ENCODE data around the gene GATM. TPM values are rescaled to one million over a fixed set of nuclear protein-coding genes. Genes with fewer than 3 reads are reported as not detected.
A peak's percentile ranks its signal among the peaks of the same experiment; 100 is the strongest.

GATM gene
- total RNA-seq, 1 donor from 2014 or later, result not detected

DNA sequence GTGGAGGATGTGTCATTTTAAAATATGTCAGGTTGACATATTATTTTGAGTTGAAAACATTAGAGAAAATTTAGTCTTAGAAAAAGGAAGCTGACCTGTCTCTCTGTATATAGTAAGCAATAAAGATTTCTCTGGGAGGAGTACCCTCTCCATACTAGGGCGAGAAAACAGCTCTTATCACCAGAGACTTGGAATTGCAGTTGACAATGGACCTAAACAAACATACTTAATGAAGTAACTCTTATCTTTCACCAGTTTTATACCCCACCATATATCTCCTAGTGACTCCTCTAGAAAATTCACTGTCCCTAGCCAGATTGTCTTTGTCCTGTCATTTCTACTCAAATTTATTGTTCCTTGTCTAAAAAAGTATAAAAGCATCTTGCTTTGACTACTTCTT lies 7.2 kb upstream of the GATM start:
- H3K27me3 Mint-ChIP-seq (ENCODE audit: unreplicated experiment), result peaks cover 80% of the 10 kb centered on the region
- no peak overlapping the region for H3K4me3 Mint-ChIP-seq (ENCODE audit: unreplicated experiment)
- no peaks in the 10 kb centered on the region for H3K36me3 Mint-ChIP-seq (ENCODE audit: unreplicated experiment)
- H3K27ac Mint-ChIP-seq (ENCODE audit: unreplicated experiment), result no peak overlapping the region
- no peak for DNase-seq (ENCODE audit: extremely low spot score, unreplicated experiment)
- TF ChIP-seq CTCF (IDR thresholded peaks at IDR 0.05), result no peak
- no peaks in the 10 kb centered on the region for H3K9me3 Mint-ChIP-seq (ENCODE audit: unreplicated experiment)
- H3K4me1 Mint-ChIP-seq (ENCODE audit: unreplicated experiment), result no peaks in the 10 kb centered on the region

GRCh38 chr15:45384700-45385099 lies 6.4 kb upstream of the GATM start:
- no peaks in the 10 kb centered on the region for H3K9me3 Mint-ChIP-seq (ENCODE audit: unreplicated experiment)
- H3K27me3 Mint-ChIP-seq (ENCODE audit: unreplicated experiment), result peaks cover 77% of the 10 kb centered on the region
- no peak for TF ChIP-seq CTCF (IDR thresholded peaks at IDR 0.05)
- no peak overlapping the region for H3K27ac Mint-ChIP-seq (ENCODE audit: unreplicated experiment)
- no peaks in the 10 kb centered on the region for H3K36me3 Mint-ChIP-seq (ENCODE audit: unreplicated experiment)
- H3K4me1 Mint-ChIP-seq (ENCODE audit: unreplicated experiment), result no peaks in the 10 kb centered on the region
- DNase-seq (ENCODE audit: extremely low spot score, unreplicated experiment), result no peak
- no peak overlapping the region for H3K4me3 Mint-ChIP-seq (ENCODE audit: unreplicated experiment)

DNA sequence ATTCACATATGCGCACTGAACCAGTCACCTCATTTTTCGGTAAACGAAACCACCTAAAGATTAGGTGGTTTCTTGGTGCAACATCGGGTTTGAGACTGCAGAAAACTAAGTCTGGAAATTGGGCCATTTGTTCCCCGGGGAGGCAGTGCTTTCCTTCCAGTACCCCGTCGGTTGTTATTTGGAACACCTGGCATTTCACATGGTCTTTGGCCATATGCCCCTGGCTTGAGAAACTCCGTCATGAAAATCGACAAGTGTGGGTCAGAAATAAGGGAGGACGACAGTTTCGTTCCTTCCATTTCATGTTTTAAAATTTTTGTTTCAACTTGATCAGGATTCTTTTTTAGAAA lies 544 bp upstream of the GATM start:
- no peak overlapping the region for H3K27ac Mint-ChIP-seq (ENCODE audit: unreplicated experiment)

GRCh38 chr15:45377609-45378148 lies 665 bp downstream of the GATM start:
- H3K4me1 Mint-ChIP-seq (ENCODE audit: unreplicated experiment), result peaks cover 9% of the 10 kb centered on the region
- no peaks in the 10 kb centered on the region for H3K36me3 Mint-ChIP-seq (ENCODE audit: unreplicated experiment)
- no peak for TF ChIP-seq CTCF (IDR thresholded peaks at IDR 0.05)
- H3K27ac Mint-ChIP-seq (ENCODE audit: unreplicated experiment), result no peak overlapping the region
- no peaks in the 10 kb centered on the region for H3K9me3 Mint-ChIP-seq (ENCODE audit: unreplicated experiment)
- H3K27me3 Mint-ChIP-seq (ENCODE audit: unreplicated experiment), result peaks cover 86% of the 10 kb centered on the region
- H3K4me3 Mint-ChIP-seq (ENCODE audit: unreplicated experiment), result peak overlapping the region; percentile 61
- DNase-seq (ENCODE audit: extremely low spot score, unreplicated experiment), result no peak

More for the DNA sequence above, 544 bp upstream of the GATM start:
- no peak for TF ChIP-seq CTCF (IDR thresholded peaks at IDR 0.05)
- H3K36me3 Mint-ChIP-seq (ENCODE audit: unreplicated experiment), result no peaks in the 10 kb centered on the region
- H3K4me1 Mint-ChIP-seq (ENCODE audit: unreplicated experiment), result peaks cover 9% of the 10 kb centered on the region
- DNase-seq (ENCODE audit: extremely low spot score, unreplicated experiment), result no peak
- H3K9me3 Mint-ChIP-seq (ENCODE audit: unreplicated experiment), result no peaks in the 10 kb centered on the region
- peaks cover 82% of the 10 kb centered on the region for H3K27me3 Mint-ChIP-seq (ENCODE audit: unreplicated experiment)
- no peak overlapping the region for H3K4me3 Mint-ChIP-seq (ENCODE audit: unreplicated experiment)

DNA sequence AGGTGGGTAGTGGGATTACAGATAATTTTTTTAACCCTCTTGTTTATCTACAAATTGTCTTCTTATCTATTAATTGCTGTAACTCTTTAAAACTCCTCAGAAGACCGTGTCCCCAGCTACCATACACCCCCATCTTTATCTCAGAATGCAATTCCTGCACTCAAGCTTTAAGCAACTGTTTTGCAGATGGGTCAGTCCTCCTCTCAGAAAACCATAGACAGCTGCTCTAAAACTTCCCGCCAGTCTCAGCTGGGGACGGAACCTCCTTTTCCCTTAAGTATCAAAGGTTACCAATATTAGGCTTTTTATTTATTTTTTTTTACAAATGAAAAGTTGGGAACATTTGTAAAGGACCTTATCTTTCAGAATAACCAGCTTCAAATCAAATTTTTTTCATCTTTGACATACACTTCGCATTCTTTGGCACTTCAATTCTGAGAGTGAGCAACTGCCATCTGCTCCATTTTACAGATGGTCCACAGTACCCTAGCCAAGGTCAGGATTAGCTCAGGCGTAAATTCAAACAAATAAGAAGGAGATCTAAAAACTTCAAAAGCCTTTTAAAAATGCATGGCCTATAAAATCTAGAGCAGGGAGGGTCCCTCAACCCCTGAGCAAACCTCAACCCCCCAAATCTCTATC lies 1.3 kb downstream of the GATM start:
- Mint-ChIP-seq H3K27me3 (ENCODE audit: unreplicated experiment) (peaks cover 88% of the 10 kb centered on the region), H3K4me3 (ENCODE audit: unreplicated experiment) (peak overlapping the region; percentile 61), H3K27ac (ENCODE audit: unreplicated experiment) (no peak overlapping the region)

More for the DNA sequence above, 1.3 kb downstream of the GATM start:
- TF ChIP-seq CTCF (IDR thresholded peaks at IDR 0.05), result no peak
- DNase-seq (ENCODE audit: extremely low spot score, unreplicated experiment), result no peak
- Mint-ChIP-seq H3K9me3 (ENCODE audit: unreplicated experiment) (no peaks in the 10 kb centered on the region), H3K4me1 (ENCODE audit: unreplicated experiment) (peaks cover 9% of the 10 kb centered on the region), H3K36me3 (ENCODE audit: unreplicated experiment) (no peaks in the 10 kb centered on the region)
